Uterus (tissue), 4 donors: ENCODE measurements around the gene PTPN14. TPM values are rescaled to one million over a fixed set of nuclear protein-coding genes. Genes with fewer than 3 reads are reported as not detected.

Source experiments
- DNase-seq, 2 donors: peaks; one replicate each; pipeline ENCODE4 v3.0.0-alpha.2; 2019 to 2020
- H3K27ac ChIP-seq, 2 donors: fragments of 200-600 bp; sonication (generic); 1 replicate in 1 of 2; 2 replicates in 1 of 2; pipeline ENCODE4 v1.5.1; 2016 to 2018
- H3K27me3 ChIP-seq, 2 donors: fragments of 200-600 bp; sonication (generic); one replicate each; pipeline ENCODE4 v1.5.1; 2018 to 2019; ENCODE audit warnings: control low read depth in 1 of 2
- H3K36me3 ChIP-seq, 2 donors: fragments of 200-600 bp; sonication (generic); one replicate each; pipeline ENCODE4 v1.5.1; 2019; ENCODE audit warnings: control low read depth in 1 of 2
- H3K4me1 ChIP-seq, 2 donors: fragments of 200-600 bp; sonication (generic); one replicate each; pipeline ENCODE4 v1.5.1; 2018 to 2019; ENCODE audit warnings: control low read depth in 1 of 2
- H3K4me3 ChIP-seq, 2 donors: fragments of 200-600 bp; sonication (generic); 1 replicate in 1 of 2; 2 replicates in 1 of 2; pipeline ENCODE4 v1.5.1; 2018 to 2019; ENCODE audit warnings: mild to moderate bottlenecking in 1 of 2
- H3K9me3 ChIP-seq, 2 donors: fragments of 200-600 bp; sonication (generic); one replicate each; pipeline ENCODE4 v1.5.1; 2019; ENCODE audit warnings: control low read depth in 1 of 2
- CTCF ChIP-seq, 4 experiments: fragments of 200-600 bp in 2 of 4; fragments of 450-650 bp in 2 of 4; sonication (generic) in 2 of 4; IDR thresholded peaks; one replicate each; pipeline ENCODE4 v1.5.1; 2016 to 2019; ENCODE audit warnings: antibody characterized with exemption in 4 of 4, mild to moderate bottlenecking in 2 of 4, moderate library complexity in 1 of 4
- POLR2A ChIP-seq, 2 donors: fragments of 450-650 bp; IDR thresholded peaks; one replicate each; pipeline ENCODE4 v1.6.1; 2016; ENCODE audit warnings: antibody characterized with exemption in 2 of 2, mild to moderate bottlenecking in 1 of 2, moderate library complexity in 1 of 2
- intact Hi-C: fragments of 100-400 bp; cut with DNase I; formaldehyde crosslinking; loops from one replicate; pipeline ENCODE4 v1.15.1; 2023; ENCODE audit warnings: low total_unique reads
- total RNA-seq, 4 donors: library from RNA; depleted of rRNA in 3 of 4; stranded (reverse); fragments of >200 nt in 3 of 4; gene quantifications; one replicate each; pipeline versions ENCODE4 v1.1.0 to v1.2.4, GENCODE V29; 2014 to 2023
- donor health status: DM: yes; HTN: yes; CAD: no.

The PTPN14 gene
- total RNA-seq, 4 donors from 2014 or later: 13.2 to 78.0 (median 30.9) TPM

GRCh38 chr1:214461305-214461704 lies 90.1 kb downstream of the PTPN14 start:
- H3K36me3 ChIP-seq: no peaks in the 10 kb centered on the region
- H3K4me3 ChIP-seq: no peak overlapping the region
- no peaks in the 10 kb centered on the region for H3K27me3 ChIP-seq
- no peak for TF ChIP-seq POLR2A (IDR thresholded peaks at IDR 0.05)
- no peak for TF ChIP-seq CTCF (IDR thresholded peaks at IDR 0.05)
- DNase-seq: no peak
- no peaks in the 10 kb centered on the region for H3K9me3 ChIP-seq
- H3K27ac ChIP-seq: no peak overlapping the region
- no peaks in the 10 kb centered on the region for H3K4me1 ChIP-seq
- intact Hi-C loops: no loop called here

DNA sequence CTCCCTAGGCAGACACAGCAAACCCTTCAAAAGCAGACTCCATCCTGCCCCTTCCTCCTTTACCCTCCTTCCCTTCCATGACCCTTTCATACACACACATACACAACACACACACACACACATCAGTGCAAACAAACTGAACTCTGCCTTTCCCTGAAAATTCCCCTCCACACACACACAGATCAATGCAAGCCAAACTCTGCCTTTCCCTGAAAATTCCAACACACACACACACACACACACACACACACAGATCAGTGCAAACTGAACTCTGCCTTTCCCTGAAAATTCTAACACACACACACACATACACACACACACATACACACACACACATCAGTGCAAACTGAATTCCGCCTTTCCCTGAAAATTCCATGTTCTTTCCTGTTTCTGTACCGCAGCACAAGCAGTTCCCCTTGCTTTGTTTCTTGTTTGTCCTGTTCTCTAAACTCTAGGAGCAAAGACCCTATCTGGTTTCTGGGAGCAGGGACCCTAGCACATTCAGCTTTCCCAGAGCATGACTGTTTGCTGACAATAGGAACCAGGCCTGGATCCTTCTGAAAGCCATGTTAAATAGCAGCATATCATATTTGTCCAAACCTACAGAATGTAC lies 91.0 kb downstream of the PTPN14 start:
- no peak overlapping the region for H3K4me3 ChIP-seq
- no peaks in the 10 kb centered on the region for H3K9me3 ChIP-seq
- H3K36me3 ChIP-seq: no peaks in the 10 kb centered on the region
- TF ChIP-seq CTCF (IDR thresholded peaks at IDR 0.05) (no peak), POLR2A (IDR thresholded peaks at IDR 0.05) (no peak)
- H3K27me3 ChIP-seq: no peaks in the 10 kb centered on the region
- no peak overlapping the region for H3K27ac ChIP-seq
- no peak for DNase-seq
- no peaks in the 10 kb centered on the region for H3K4me1 ChIP-seq
- intact Hi-C loops: no loop called here

DNA sequence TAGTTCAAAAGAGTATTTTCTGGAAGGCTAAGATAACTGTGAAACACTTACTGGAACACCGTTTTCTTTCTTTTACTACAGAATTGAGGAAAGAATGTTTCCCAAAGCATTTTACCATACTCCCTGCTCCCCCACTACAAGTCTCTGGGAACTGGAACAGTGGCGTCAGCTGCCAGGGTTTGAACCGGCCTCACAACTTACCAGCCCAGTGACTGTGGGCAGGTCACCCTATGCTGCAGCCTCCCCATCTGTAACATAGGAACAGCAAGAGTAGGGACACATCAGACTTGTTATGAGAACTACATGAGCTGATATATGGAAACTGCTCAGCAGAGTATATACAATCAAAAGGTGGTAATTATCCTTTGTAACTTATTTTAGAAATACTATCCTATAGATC lies 91.5 kb downstream of the PTPN14 start:
- H3K27ac ChIP-seq: no peak overlapping the region

GRCh38 chr1:214458541-214458940 lies 92.9 kb downstream of the PTPN14 start:
- no peak overlapping the region for H3K4me3 ChIP-seq
- H3K36me3 ChIP-seq: no peaks in the 10 kb centered on the region
- intact Hi-C loops: no loop called here
- H3K27me3 ChIP-seq: no peaks in the 10 kb centered on the region
- H3K9me3 ChIP-seq: no peaks in the 10 kb centered on the region
- H3K27ac ChIP-seq: no peak overlapping the region
- TF ChIP-seq POLR2A (IDR thresholded peaks at IDR 0.05) (no peak), CTCF (IDR thresholded peaks at IDR 0.05) (no peak)
- H3K4me1 ChIP-seq: no peaks in the 10 kb centered on the region
- no peak for DNase-seq

More for the DNA sequence above, 91.5 kb downstream of the PTPN14 start:
- Histone ChIP-seq H3K27me3 (no peaks in the 10 kb centered on the region), H3K36me3 (no peaks in the 10 kb centered on the region), H3K4me1 (no peaks in the 10 kb centered on the region), H3K4me3 (no peak overlapping the region), H3K9me3 (no peaks in the 10 kb centered on the region)
- no peak for DNase-seq
- intact Hi-C loops: no loop called here
- TF ChIP-seq POLR2A (IDR thresholded peaks at IDR 0.05) (no peak), CTCF (IDR thresholded peaks at IDR 0.05) (no peak)

GRCh38 chr1:214455971-214456867 lies 95.2 kb downstream of the PTPN14 start:
- no peak overlapping the region for H3K27ac ChIP-seq
- DNase-seq: no peak
- no peaks in the 10 kb centered on the region for H3K36me3 ChIP-seq
- no peaks in the 10 kb centered on the region for H3K9me3 ChIP-seq
- H3K27me3 ChIP-seq: no peaks in the 10 kb centered on the region
- intact Hi-C loops: no loop called here
- no peak for TF ChIP-seq CTCF (IDR thresholded peaks at IDR 0.05)
- no peak for TF ChIP-seq POLR2A (IDR thresholded peaks at IDR 0.05)
- no peaks in the 10 kb centered on the region for H3K4me1 ChIP-seq
- H3K4me3 ChIP-seq: no peak overlapping the region
